Activated T-helper 2 cell treated with anti-CD3 and anti-CD28 coated beads, Interferon-gamma antibody, Interleukin-2, Interleukin-4, amounts not matched to agents 10 μg/mL and 5 μg/mL and 100 μg/mL, durations not matched to agents 14 hours and 24 hours and 36 hours (primary cell): Measurements from ENCODE around the gene ACOXL. TPM values are rescaled to one million over a fixed set of nuclear protein-coding genes. Genes with fewer than 3 reads are reported as not detected.
"Not testable (repeated sequence)": the region's sequence is repeated elsewhere in the genome, so short reads cannot be mapped to it uniquely, and the experiment has no call there.

Source experiments
- DNase-seq: peaks from one replicate; pipeline ENCODE4 v3.0.0; 2021; ENCODE audit warnings: low spot score
- H3K27ac Mint-ChIP-seq: one replicate; pipeline ENCODE4 v1.8.0; 2021; ENCODE audit warnings: mixed read lengths
- H3K27me3 Mint-ChIP-seq: one replicate; pipeline ENCODE4 v1.8.0; 2021; ENCODE audit warnings: low read depth, mixed read lengths
- H3K36me3 Mint-ChIP-seq: one replicate; pipeline ENCODE4 v1.8.0; 2021; ENCODE audit warnings: low read depth, mixed read lengths
- H3K4me1 Mint-ChIP-seq: one replicate; pipeline ENCODE4 v1.8.0; 2021; ENCODE audit warnings: low read depth, mixed read lengths
- H3K4me3 Mint-ChIP-seq: one replicate; pipeline ENCODE4 v1.8.0; 2021; ENCODE audit warnings: low read depth, mild to moderate bottlenecking, moderate library complexity, mixed read lengths
- H3K9me3 Mint-ChIP-seq: one replicate; pipeline ENCODE4 v1.8.0; 2021; ENCODE audit warnings: mixed read lengths
- intact Hi-C: fragments of 100-400 bp; cut with micrococcal nuclease; formaldehyde crosslinking; loops from one replicate; pipeline ENCODE4 v1.15.1; 2023
- total RNA-seq: library from RNA; stranded (reverse); gene quantifications from 2 replicates; pipeline ENCODE4 v1.2.3, GENCODE V29; 2022

Gene ACOXL
- total RNA-seq, 1 donor from 2014 or later, result 1.6 TPM

- Mint-ChIP-seq H3K27ac (peak overlapping the region; percentile 81), H3K4me3 (no peak overlapping the region), H3K9me3 (peaks cover 4% of the 10 kb centered on the region), H3K36me3 (peaks cover 10% of the 10 kb centered on the region), H3K4me1 (peaks cover 80% of the 10 kb centered on the region), H3K27me3 (peaks cover 2% of the 10 kb centered on the region)
- intact Hi-C loops, result loop anchor here (2.0 kb wide), 1 partner anchor 42 kb away; no protein-coding TSS in a partner anchor
- no peak for DNase-seq
Measured at GRCh38 chr2:110852541-110853263, 120.3 kb downstream of the ACOXL start.

- Mint-ChIP-seq H3K4me1 (peaks cover 86% of the 10 kb centered on the region), H3K27ac (peak overlapping the region; percentile 81), H3K27me3 (peaks cover 2% of the 10 kb centered on the region), H3K9me3 (peaks cover 4% of the 10 kb centered on the region), H3K4me3 (no peak overlapping the region), H3K36me3 (peaks cover 10% of the 10 kb centered on the region)
- intact Hi-C loops, result loop anchor here (2.0 kb wide), 1 partner anchor 43 kb away; no protein-coding TSS in a partner anchor
- DNase-seq, result peak; percentile 43
Measured at GRCh38 chr2:110853516-110853915, 121.1 kb downstream of the ACOXL start.

- Mint-ChIP-seq H3K9me3 (peaks cover 2% of the 10 kb centered on the region), H3K4me3 (no peak overlapping the region), H3K36me3 (peaks cover 7% of the 10 kb centered on the region), H3K27me3 (peaks cover 2% of the 10 kb centered on the region), H3K27ac (no peak overlapping the region), H3K4me1 (peaks cover 86% of the 10 kb centered on the region)
- no peak for DNase-seq
- intact Hi-C loops, result loop anchor here (2.0 kb wide), 1 partner anchor 43 kb away; no protein-coding TSS in a partner anchor
Measured at GRCh38 chr2:110853948-110854347, 121.6 kb downstream of the ACOXL start.

- intact Hi-C loops, result loop anchor here (5.0 kb wide), 3 partner anchors 107 to 853 kb away; no protein-coding TSS in a partner anchor
- Mint-ChIP-seq H3K4me1 (peaks cover 87% of the 10 kb centered on the region), H3K27me3 (peaks cover 2% of the 10 kb centered on the region), H3K9me3 (no peaks in the 10 kb centered on the region), H3K36me3 (peaks cover 4% of the 10 kb centered on the region), H3K4me3 (no peak overlapping the region), H3K27ac (peak overlapping the region; percentile 15)
- DNase-seq, result no peak
Measured at GRCh38 chr2:110854355-110855081, 122.1 kb downstream of the ACOXL start.

GRCh38 chr2:110855841-110856240 is 123.5 kb downstream of the ACOXL start:
- H3K9me3 Mint-ChIP-seq, DNase-seq, H3K27ac Mint-ChIP-seq, H3K27me3 Mint-ChIP-seq, H3K36me3 Mint-ChIP-seq, H3K4me3 Mint-ChIP-seq: not testable (repeated sequence)
- peaks cover 85% of the 10 kb centered on the region for H3K4me1 Mint-ChIP-seq
- intact Hi-C loops, result loop anchor here (5.0 kb wide), 3 partner anchors 109 to 851 kb away; no protein-coding TSS in a partner anchor

- intact Hi-C loops, result loop anchor here (1.0 to 5.0 kb wide), 8 partner anchors 8 to 849 kb away; no protein-coding TSS in a partner anchor
- no peaks in the 10 kb centered on the region for H3K9me3 Mint-ChIP-seq
- peak; percentile 72 for DNase-seq
- peak overlapping the region; percentile 84 for H3K27ac Mint-ChIP-seq
- H3K36me3 Mint-ChIP-seq, result no peaks in the 10 kb centered on the region
- H3K4me1 Mint-ChIP-seq, result peaks cover 76% of the 10 kb centered on the region
- H3K4me3 Mint-ChIP-seq, result peak overlapping the region; percentile 79
- peaks cover 3% of the 10 kb centered on the region for H3K27me3 Mint-ChIP-seq
Measured at GRCh38 chr2:110858135-110858725, 125.9 kb downstream of the ACOXL start.

GRCh38 chr2:110858993-110859701 is 126.8 kb downstream of the ACOXL start:
- peak overlapping the region; percentile 84 for H3K27ac Mint-ChIP-seq
- intact Hi-C loops, result loop anchor here (1.0 to 5.0 kb wide), 8 partner anchors 7 to 848 kb away; no protein-coding TSS in a partner anchor
- no peak for DNase-seq
- peaks cover 3% of the 10 kb centered on the region for H3K36me3 Mint-ChIP-seq
- peak overlapping the region; percentile 79 for H3K4me3 Mint-ChIP-seq
- peaks cover 73% of the 10 kb centered on the region for H3K4me1 Mint-ChIP-seq
- H3K27me3 Mint-ChIP-seq, result peaks cover 6% of the 10 kb centered on the region
- no peaks in the 10 kb centered on the region for H3K9me3 Mint-ChIP-seq

- peaks cover 6% of the 10 kb centered on the region for H3K27me3 Mint-ChIP-seq
- peak overlapping the region; percentile 67 for H3K27ac Mint-ChIP-seq
- peak overlapping the region; percentile 20 for H3K4me3 Mint-ChIP-seq
- intact Hi-C loops, result no loop called here
- H3K9me3 Mint-ChIP-seq, result no peaks in the 10 kb centered on the region
- H3K4me1 Mint-ChIP-seq, result peaks cover 75% of the 10 kb centered on the region
- peaks cover 3% of the 10 kb centered on the region for H3K36me3 Mint-ChIP-seq
- DNase-seq, result no peak
Measured at GRCh38 chr2:110860630-110861029, 128.3 kb downstream of the ACOXL start.

GRCh38 chr2:110861616-110862260 is 129.4 kb downstream of the ACOXL start:
- intact Hi-C loops, result no loop called here
- H3K9me3 Mint-ChIP-seq, result no peaks in the 10 kb centered on the region
- H3K36me3 Mint-ChIP-seq, result peaks cover 3% of the 10 kb centered on the region
- H3K27ac Mint-ChIP-seq, result no peak overlapping the region
- no peak overlapping the region for H3K4me3 Mint-ChIP-seq
- H3K27me3 Mint-ChIP-seq, result peaks cover 6% of the 10 kb centered on the region
- no peak for DNase-seq
- peaks cover 78% of the 10 kb centered on the region for H3K4me1 Mint-ChIP-seq

GRCh38 chr2:110863726-110864125 is 131.4 kb downstream of the ACOXL start:
- H3K4me1 Mint-ChIP-seq, result peaks cover 76% of the 10 kb centered on the region
- no peak overlapping the region for H3K4me3 Mint-ChIP-seq
- intact Hi-C loops, result no loop called here
- DNase-seq, result no peak
- peaks cover 6% of the 10 kb centered on the region for H3K36me3 Mint-ChIP-seq
- H3K9me3 Mint-ChIP-seq, result no peaks in the 10 kb centered on the region
- H3K27me3 Mint-ChIP-seq, result peaks cover 14% of the 10 kb centered on the region
- H3K27ac Mint-ChIP-seq, result no peak overlapping the region

GRCh38 chr2:110864176-110864575 is 131.8 kb downstream of the ACOXL start:
- H3K36me3 Mint-ChIP-seq, result peaks cover 6% of the 10 kb centered on the region
- peaks cover 14% of the 10 kb centered on the region for H3K27me3 Mint-ChIP-seq
- no peak for DNase-seq
- H3K9me3 Mint-ChIP-seq, result no peaks in the 10 kb centered on the region
- peaks cover 73% of the 10 kb centered on the region for H3K4me1 Mint-ChIP-seq
- H3K27ac Mint-ChIP-seq, result no peak overlapping the region
- intact Hi-C loops, result no loop called here
- no peak overlapping the region for H3K4me3 Mint-ChIP-seq

- H3K4me3 Mint-ChIP-seq, result no peak overlapping the region
Measured at GRCh38 chr2:110864731-110865130, 132.4 kb downstream of the ACOXL start.

More at GRCh38 chr2:110864731-110865130, 132.4 kb downstream of the ACOXL start:
- intact Hi-C loops, result loop anchor here (1.0 to 5.0 kb wide), 3 partner anchors 17 to 188 kb away; partner anchors contain the start of gene BUB1
- H3K27ac Mint-ChIP-seq, result peak overlapping the region; percentile 10
- no peak for DNase-seq
- peaks cover 17% of the 10 kb centered on the region for H3K27me3 Mint-ChIP-seq
- H3K36me3 Mint-ChIP-seq, result peaks cover 6% of the 10 kb centered on the region
- peaks cover 74% of the 10 kb centered on the region for H3K4me1 Mint-ChIP-seq
- no peaks in the 10 kb centered on the region for H3K9me3 Mint-ChIP-seq
